Measurements from ENCODE around the gene GINS3. TPM values are rescaled to one million over a fixed set of nuclear protein-coding genes. Genes with fewer than 3 reads are reported as not detected.

GINS3 gene
- total RNA-seq, 2 donors from 2014 or later = 2.6 to 3.6 TPM

DNA sequence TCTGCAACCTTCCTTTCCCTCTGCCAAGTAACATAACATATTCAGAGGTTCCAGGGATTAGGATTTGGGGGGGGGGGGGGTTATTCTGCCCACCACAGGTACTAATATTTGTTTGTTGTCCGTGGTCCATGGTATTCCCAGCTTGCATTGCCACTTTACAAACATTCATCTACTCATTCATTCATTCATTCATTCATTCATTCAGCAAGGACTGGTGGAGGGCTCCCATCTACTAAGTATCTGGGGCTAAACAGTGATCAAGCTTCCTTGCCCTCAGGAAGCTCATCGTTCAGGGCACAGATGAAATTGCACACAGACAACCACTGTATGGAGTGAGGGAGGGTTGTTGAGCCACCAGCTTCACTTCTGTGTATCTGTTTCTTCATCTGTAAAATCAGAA is 61.9 kb downstream of the GINS3 start:
- ATAC-seq = no peak
- TF ChIP-seq POLR2A (IDR thresholded peaks at IDR 0.05) = no peak
- TF ChIP-seq, protein P1, sequence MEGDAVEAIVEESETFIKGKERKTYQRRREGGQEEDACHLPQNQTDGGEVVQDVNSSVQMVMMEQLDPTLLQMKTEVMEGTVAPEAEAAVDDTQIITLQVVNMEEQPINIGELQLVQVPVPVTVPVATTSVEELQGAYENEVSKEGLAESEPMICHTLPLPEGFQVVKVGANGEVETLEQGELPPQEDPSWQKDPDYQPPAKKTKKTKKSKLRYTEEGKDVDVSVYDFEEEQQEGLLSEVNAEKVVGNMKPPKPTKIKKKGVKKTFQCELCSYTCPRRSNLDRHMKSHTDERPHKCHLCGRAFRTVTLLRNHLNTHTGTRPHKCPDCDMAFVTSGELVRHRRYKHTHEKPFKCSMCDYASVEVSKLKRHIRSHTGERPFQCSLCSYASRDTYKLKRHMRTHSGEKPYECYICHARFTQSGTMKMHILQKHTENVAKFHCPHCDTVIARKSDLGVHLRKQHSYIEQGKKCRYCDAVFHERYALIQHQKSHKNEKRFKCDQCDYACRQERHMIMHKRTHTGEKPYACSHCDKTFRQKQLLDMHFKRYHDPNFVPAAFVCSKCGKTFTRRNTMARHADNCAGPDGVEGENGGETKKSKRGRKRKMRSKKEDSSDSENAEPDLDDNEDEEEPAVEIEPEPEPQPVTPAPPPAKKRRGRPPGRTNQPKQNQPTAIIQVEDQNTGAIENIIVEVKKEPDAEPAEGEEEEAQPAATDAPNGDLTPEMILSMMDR (IDR thresholded peaks at IDR 0.05) = no peak
- intact Hi-C loops (cut with DNase I) = no loop called here

DNA sequence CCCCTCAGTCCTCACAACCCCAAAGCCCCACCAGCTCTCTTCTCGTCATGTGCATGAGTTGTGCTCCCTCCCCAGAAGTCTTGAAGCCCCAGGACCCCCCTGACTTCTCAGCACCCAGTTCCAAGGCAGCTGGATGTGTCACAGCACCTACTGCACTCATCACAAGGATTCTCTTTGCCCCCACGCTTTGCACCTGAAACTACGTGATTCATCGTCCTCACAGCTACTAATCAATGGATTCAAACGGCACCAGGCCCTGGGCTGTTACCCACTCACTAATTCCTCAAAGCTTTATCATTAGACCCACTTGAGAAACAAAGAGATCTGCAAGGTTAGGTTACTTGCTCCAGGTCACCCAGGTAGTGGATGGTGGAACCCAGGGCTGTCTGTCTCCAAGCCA is 62.6 kb downstream of the GINS3 start:
- DNase-seq = no peak
- no peak overlapping the region for H3K27ac ChIP-seq
- 60 to 70% methylated on average over 5 of the region's 5 CpGs for WGBS, 2 donors
- H3K36me3 ChIP-seq (replicated peaks in 1 of 2; ENCODE audit: insufficient read depth in 1 of 2, low read depth in 2 of 2) = no peaks in the 10 kb centered on the region
- H3K4me1 ChIP-seq = no peaks in the 10 kb centered on the region
- H3K9me3 ChIP-seq = no peaks in the 10 kb centered on the region
- no peak overlapping the region for H3K4me3 ChIP-seq
- TF ChIP-seq, protein P1 (IDR thresholded peaks at IDR 0.05) = no peak
- TF ChIP-seq POLR2A (IDR thresholded peaks at IDR 0.05) = no peak
- H3K27me3 ChIP-seq = no peaks in the 10 kb centered on the region
- intact Hi-C loops (cut with DNase I) = no loop called here
- ATAC-seq = no peak

More for the DNA sequence above, 61.9 kb downstream of the GINS3 start:
- Histone ChIP-seq H3K27me3 (no peaks in the 10 kb centered on the region), H3K27ac (no peak overlapping the region), H3K4me3 (no peak overlapping the region), H3K36me3 (replicated peaks in 1 of 2; ENCODE audit: insufficient read depth in 1 of 2, low read depth in 2 of 2) (no peaks in the 10 kb centered on the region), H3K9me3 (no peaks in the 10 kb centered on the region), H3K4me1 (no peaks in the 10 kb centered on the region)
- no peak for DNase-seq
- 58 to 69% methylated on average over 2 of the region's 2 CpGs for WGBS, 2 donors

Small RNA genes within 50 kb of the gene (small RNA-seq; reads per million reads assigned to genes)
- gene RNU6-1110P (not detected), gene RNU6-269P (not detected)

Other genes starting within 250 kb of the GINS3 start
- 10 to 100 TPM; 27.7 to 30.1 TPM for gene CSNK2A2, start 194.4 kb upstream of the GINS3 start, total RNA-seq
- gene PRSS54, start 97.4 kb upstream of the GINS3 start, total RNA-seq = not detected
- gene NDRG4, start 107.7 kb downstream of the GINS3 start, total RNA-seq = 10 to 100 TPM in 1 of 2 donors, 1 to 10 TPM in 1; 6.0 to 33.9 TPM
- gene SETD6, start 123.0 kb downstream of the GINS3 start, total RNA-seq = 10 to 100 TPM; 67.7 to 80.8 TPM
- 10 to 100 TPM; 56.8 to 63.9 TPM for gene CNOT1, start 237.4 kb downstream of the GINS3 start, total RNA-seq